KOPT-K1 (cell line): Measurements from ENCODE around the gene FAS.
A peak's percentile ranks its signal among the peaks of the same experiment; 100 is the strongest.

Experiments
- H3K27ac ChIP-seq: fragments of 200-600 bp; sonication (generic); 2 replicates; pipeline ENCODE4 v1.5.1; 2016; ENCODE audit warnings: antibody characterized with exemption, mild to moderate bottlenecking, low read depth, low read length; ENCODE audit not compliant: poor library complexity, severe bottlenecking
- H3K36me3 ChIP-seq: fragments of 200-600 bp; sonication (generic); 2 replicates; pipeline ENCODE4 v1.5.1; 2017; ENCODE audit warnings: antibody characterized with exemption, mild to moderate bottlenecking, low read length, moderate library complexity; ENCODE audit not compliant: insufficient read depth
- H3K9me3 ChIP-seq: fragments of 200-600 bp; sonication (generic); 2 replicates; pipeline ENCODE4 v1.5.1; 2017; ENCODE audit warnings: antibody characterized with exemption, low read length, mild to moderate bottlenecking; ENCODE audit not compliant: insufficient read depth, poor library complexity, severe bottlenecking

Gene FAS

DNA sequence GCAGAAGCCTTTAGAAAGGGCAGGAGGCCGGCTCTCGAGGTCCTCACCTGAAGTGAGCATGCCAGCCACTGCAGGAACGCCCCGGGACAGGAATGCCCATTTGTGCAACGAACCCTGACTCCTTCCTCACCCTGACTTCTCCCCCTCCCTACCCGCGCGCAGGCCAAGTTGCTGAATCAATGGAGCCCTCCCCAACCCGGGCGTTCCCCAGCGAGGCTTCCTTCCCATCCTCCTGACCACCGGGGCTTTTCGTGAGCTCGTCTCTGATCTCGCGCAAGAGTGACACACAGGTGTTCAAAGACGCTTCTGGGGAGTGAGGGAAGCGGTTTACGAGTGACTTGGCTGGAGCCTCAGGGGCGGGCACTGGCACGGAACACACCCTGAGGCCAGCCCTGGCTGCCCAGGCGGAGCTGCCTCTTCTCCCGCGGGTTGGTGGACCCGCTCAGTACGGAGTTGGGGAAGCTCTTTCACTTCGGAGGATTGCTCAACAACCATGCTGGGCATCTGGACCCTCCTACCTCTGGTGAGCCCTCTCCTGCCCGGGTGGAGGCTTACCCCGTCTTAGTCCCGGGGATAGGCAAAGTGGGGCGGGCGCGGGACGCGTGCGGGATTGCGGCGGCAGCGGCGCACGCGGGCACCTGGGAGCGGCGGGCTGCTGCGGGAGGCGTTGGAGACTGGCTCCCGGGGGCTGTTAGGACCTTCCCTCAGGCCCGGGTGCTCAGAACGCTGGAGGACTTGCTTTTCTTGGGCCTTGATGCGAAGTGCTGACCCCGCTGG lies at the start of gene FAS:
TSS of gene FAS (plus strand) at position 415 of the 777 bp plus-strand sequence. CDS start at position 494, 79 bp downstream.
- Histone ChIP-seq H3K27ac (peak within 1 kb of the TSS; percentile 83), H3K36me3 (no peaks in the 10 kb centered on the region), H3K9me3 (no peaks in the 10 kb centered on the region)

DNA sequence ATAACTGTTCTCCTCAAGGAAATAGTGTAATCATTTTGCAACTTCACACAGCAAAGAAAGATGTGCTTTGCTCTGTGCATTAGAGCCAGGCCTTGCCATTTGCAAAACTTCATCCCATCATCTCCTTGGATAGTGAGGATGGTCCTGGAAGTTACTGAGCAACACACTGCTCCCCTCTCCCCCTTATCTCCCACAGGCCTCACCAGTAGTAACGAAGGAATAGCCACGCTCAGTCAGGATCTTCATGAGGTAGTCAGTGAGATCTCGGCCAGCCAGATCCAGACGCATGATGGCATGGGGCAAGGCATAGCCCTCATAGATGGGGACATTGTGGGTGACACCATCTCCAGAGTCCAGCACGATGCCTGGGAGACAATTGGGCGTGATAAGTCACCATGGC lies 49.6 kb upstream of the FAS start:
- Histone ChIP-seq H3K36me3 (peaks cover 28% of the 10 kb centered on the region), H3K27ac (no peak overlapping the region)

DNA sequence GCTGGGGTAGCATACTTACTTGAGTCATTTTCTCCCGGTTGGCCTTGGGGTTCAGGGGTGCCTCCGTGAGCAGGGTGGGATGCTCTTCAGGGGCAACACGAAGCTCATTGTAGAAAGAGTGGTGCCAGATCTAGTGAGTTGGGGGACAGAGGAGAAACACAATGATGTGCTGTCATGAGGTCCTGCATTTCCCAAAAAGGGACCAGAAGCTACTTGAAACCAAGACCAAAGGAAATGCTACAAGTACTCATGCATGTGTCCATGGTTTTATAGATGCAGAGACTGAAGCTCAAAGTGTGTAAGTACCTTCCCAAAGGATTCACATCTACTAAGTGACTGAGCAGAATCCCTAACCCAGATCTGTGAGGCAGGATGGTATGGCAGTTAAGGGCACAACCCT lies 46.8 kb upstream of the FAS start:
- Histone ChIP-seq H3K27ac (no peak overlapping the region), H3K36me3 (peaks cover 11% of the 10 kb centered on the region), H3K9me3 (no peaks in the 10 kb centered on the region)

More for the DNA sequence above, 49.6 kb upstream of the FAS start:
- H3K9me3 ChIP-seq = no peaks in the 10 kb centered on the region

DNA sequence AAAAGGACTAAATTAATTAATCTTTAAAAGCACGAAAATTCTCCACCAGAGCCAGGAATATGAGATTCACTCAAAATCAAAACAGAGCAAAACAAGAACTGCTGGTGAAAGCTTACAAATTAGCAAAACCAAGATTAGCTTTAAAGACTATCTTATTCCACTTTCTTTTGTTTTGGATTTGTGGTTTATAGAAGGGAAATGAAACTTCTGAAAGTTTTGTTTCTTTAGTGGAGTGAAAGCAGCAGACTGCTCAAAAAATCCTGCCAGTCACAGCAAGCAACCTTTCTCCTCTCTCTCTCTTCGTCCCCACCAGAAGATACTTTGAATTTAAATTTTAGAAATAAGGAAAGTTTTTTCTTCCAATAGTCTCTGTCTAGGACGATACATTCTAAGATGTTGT lies 45.8 kb upstream of the FAS start:
- Histone ChIP-seq H3K27ac (no peak overlapping the region), H3K36me3 (peaks cover under 1% of the 10 kb centered on the region), H3K9me3 (no peaks in the 10 kb centered on the region)

DNA sequence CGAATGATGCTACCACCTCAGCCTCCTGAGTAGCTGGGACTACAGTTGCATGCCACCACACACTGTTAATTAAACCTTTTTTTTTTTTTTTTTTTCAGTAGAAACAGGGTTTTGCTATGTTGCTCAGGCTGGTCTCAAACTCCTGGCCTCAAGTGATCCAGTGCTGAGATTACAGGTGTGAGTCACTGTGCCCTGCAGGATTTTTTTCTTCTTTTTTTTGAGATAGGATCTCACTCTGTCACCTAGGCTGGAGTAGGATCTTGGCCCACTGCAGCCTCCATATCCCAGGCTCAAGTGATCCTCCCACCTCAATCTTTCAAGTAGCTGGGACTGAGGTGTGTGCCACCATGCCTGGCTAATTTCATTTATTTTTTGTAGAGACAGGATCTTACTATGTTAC lies 44.4 kb upstream of the FAS start:
- Histone ChIP-seq H3K36me3 (no peaks in the 10 kb centered on the region; the same call in none of the 2 replicates), H3K27ac (no peak overlapping the region), H3K9me3 (no peaks in the 10 kb centered on the region)

DNA sequence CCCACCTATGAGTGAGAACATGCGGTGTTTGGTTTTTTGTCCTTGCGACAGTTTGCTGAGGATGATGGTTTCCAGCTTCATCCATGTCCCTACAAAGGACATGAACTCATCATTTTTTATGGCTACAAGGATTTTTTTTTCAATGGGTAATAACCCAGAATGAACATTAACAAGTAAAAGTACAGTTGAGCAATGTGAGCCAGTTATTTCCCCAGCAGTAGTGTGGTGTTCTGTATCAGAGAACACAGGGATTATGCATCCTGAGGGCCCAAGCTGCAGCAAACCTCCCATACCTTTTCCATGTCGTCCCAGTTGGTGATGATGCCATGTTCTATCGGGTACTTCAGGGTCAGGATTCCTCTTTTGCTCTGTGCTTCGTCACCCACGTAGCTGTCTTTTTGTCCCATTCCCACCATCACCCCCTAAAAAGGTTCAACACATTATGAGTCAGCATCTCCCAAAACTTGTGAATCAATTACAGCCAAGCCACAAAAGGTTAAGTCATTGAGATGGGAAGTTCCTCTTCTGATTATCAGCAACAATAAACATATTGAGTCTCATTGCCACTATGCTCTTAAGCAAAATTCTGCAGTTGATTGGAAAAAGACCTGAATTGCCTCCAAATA lies 43.5 kb upstream of the FAS start:
- Histone ChIP-seq H3K27ac (no peak overlapping the region), H3K36me3 (no peaks in the 10 kb centered on the region; the same call in none of the 2 replicates), H3K9me3 (no peaks in the 10 kb centered on the region)

DNA sequence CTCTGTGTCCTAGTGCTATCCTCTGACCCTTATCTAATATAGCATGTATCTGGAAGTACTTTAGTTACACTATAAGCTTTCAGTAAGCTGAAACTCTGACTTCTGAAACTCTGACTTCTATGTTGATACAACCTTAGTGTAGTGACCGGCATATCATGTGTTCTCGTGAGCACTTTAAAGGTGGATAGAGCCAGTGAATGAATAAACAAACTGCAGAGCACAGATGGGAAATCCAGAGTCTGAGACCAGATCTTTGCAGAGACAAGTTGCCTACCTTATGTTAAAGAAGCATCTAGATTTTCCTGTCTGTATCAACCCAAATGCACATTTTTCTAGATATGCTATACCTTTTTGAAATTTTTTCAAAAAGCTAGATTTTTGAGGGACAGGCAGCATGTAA lies 41.5 kb upstream of the FAS start:
- Histone ChIP-seq H3K9me3 (no peaks in the 10 kb centered on the region), H3K36me3 (no peaks in the 10 kb centered on the region; the same call in none of the 2 replicates), H3K27ac (no peak overlapping the region)

DNA sequence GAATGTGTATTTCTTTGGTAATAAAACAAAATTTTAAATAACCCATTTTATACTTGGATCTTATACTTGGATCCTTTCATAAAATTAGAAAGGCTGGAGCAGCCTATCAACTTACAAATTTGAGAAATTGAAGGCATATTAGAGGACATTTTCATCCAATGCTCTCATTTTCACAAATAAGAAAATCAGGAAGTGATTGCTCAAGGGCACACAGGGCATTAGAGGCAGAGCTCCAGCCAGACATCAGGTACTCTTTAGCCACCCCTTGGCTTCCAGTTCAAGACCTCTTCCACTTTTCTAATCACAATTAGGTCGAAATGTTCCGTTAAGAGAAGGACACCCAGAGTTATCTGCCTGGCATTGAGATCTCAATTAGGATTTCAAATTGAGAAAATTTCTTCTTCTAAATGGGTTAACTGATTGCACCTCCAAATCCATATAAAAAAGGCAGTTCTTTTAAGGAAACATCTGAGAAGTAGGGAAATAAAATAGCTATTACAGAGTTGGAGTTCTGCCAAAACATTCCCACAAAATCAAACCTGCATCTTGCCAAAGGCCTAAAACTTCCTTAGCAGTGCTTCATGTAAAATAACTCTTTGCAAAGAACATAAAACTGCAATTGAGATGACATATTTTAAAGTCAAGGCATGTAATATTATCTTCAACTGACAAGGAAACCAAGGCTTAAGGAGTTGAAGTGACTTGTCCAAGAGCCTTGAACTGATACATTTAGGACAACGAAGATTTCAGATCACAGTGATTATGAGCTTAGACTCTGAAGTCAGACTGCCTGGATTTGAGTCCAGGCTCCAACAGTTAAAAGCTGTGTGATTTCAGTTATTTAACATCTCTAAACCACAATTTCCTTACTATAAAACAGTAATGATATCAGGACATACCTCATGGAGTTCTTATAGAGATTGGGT lies 40.4 kb upstream of the FAS start:
- Histone ChIP-seq H3K36me3 (no peaks in the 10 kb centered on the region; the same call in 1 of the 2 replicates), H3K9me3 (no peaks in the 10 kb centered on the region), H3K27ac (no peak overlapping the region)

DNA sequence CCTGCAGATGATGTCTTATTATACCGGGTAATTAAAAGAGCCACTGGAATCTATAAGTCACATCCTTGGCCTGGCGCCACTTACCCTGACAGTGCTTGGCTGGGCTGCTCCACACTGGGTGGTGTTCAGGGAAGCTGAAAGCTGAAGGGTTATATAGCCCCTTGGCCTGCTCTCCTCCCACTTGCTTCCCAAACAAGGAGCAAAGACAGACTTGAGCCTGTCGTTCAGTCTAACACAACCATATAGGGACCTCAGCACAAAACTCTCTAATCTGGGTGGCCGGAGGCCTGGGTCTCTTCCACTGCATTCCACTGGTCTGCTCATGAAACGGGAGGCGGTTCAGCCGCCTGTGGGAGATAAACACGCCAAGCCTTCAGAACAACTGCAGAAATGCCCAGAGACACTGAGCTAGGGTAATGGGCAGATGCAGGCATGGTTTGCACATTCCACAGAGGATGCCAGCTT lies 37.9 kb upstream of the FAS start, which contains the start of gene ACTA2:
TSS of gene ACTA2 (minus strand) at position 127 of the 465 bp plus-strand sequence. CDS start 3,843 bp downstream, outside the sequence.
- no peak within 1 kb of the TSS for H3K27ac ChIP-seq

DNA sequence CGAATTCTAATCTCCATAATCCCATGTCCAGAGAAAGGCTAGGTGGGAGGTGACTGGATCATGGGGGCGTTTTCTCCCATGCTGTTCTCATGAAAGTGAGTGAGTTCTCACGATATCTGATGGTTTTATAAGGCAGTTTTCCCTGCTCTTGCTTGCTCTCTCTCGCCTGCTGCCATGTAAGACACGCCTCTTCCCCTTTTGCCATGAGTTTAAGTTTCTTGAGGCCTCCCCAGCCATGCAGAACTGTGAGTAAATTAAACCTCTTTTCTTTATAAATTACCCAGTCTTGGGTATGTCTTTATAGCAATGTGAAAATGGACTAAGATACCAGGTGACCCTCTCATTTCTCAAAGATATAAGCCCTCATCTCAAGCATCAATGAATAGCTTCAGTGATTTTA lies 36.9 kb upstream of the FAS start:
- Histone ChIP-seq H3K27ac (no peak overlapping the region), H3K36me3 (no peaks in the 10 kb centered on the region; the same call in 1 of the 2 replicates), H3K9me3 (no peaks in the 10 kb centered on the region)

More for the DNA sequence above, 37.9 kb upstream of the FAS start, which contains the start of gene ACTA2:
- H3K36me3 ChIP-seq = no peaks in the 10 kb centered on the region; the same call in 1 of the 2 replicates
- H3K9me3 ChIP-seq = no peaks in the 10 kb centered on the region

DNA sequence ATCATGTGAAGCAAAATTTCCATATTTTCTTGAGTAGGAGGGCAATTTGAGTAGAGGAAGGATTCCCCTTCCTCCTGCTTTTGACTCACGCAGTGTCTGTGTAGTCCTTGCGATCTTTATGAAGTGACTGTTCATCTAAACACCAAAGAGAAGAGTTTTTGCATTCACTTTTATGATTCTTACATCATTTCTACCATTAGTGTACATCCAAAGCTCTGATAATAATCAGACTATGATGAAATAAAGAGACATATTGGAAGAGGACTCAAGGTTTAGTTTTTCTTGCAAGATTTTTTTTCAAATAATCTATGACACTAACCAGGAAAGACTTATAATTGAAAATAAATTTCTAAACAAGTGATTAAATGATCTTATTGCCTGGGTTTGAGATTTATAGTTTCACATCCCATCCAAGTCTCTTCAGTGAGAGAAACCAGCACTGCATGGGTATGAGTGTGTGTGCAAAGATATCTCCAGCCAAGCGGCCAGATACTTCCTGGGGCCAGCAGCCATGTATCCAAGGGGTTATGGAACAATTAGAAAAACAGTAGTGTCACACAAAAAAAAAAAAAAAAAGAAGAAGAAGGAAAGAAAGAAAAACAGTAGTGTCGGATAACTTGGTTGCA lies 36.0 kb upstream of the FAS start:
- no peaks in the 10 kb centered on the region for H3K9me3 ChIP-seq
- H3K27ac ChIP-seq = no peak overlapping the region
- H3K36me3 ChIP-seq = no peaks in the 10 kb centered on the region; the same call in 1 of the 2 replicates

DNA sequence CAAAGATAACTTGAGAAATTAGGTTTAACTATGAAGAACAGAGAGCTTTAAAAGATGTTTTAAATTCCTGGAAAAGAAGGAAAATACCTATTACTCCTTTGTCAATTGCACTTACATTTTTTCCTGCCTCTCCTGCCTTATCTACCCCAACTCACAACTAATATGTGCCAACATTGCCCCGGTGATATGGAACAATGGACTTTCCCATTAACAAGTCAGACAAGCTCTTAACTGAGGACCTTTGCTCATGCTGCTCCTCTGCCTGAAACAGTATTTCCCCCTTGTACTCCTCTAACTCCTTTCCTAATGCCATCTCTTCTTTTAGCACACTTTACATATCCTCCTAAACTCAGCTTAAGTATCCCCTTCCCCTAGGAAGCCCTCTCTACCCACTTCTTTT lies 33.2 kb upstream of the FAS start:
- Histone ChIP-seq H3K9me3 (no peaks in the 10 kb centered on the region), H3K27ac (no peak overlapping the region), H3K36me3 (no peaks in the 10 kb centered on the region)

DNA sequence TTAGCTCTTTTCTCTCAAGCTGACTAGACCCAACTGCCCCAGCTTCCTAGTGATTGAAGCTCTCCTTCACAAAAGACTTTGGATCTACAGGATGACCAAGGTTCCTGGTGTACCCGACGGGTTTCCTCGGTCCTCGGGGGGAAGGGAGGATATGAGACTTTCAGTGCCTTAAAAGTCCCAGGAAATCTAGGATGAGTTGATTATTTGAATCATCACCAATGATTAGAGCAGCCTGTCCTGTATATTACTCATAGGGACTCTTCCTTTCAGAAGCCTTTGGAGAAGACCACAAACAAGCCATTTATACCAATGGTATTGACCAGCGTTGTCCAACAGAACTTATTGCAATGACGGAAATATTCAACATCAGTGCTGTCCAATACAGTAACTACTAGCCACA lies 31.9 kb upstream of the FAS start:
- no peaks in the 10 kb centered on the region for H3K9me3 ChIP-seq
- H3K36me3 ChIP-seq = no peaks in the 10 kb centered on the region
- H3K27ac ChIP-seq = no peak overlapping the region

DNA sequence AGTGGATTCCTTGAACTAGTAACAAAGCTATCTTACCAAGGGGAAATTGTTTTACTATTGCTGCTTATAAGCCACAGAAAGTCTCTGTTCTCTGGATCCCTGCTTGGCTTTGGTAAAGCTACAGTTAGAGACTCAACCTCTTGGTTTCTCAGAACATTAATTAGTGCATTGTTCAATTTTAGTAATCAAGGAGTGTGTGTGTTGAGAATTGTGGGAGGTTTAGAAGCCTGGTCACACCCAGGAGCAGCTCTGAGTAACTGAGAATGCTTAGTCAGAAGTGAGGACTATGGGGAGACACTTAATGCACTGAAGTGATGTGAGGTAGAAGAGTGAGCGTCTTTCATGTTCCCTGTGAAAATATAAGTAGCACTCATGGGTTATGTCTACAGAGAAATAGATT lies 29.8 kb upstream of the FAS start:
- Histone ChIP-seq H3K9me3 (no peaks in the 10 kb centered on the region), H3K27ac (no peak overlapping the region), H3K36me3 (no peaks in the 10 kb centered on the region)
